Prostate gland (tissue), 2 donors: ENCODE measurements around the gene DDX49.

ENCODE experiments used
- POLR2A ChIP-seq: fragments of 450-650 bp; IDR thresholded peaks from one replicate; pipeline ENCODE4 v1.6.1; 2016; ENCODE audit warnings: antibody characterized with exemption, mild to moderate bottlenecking
- POLR2AphosphoS5 ChIP-seq: sonication (generic); formaldehyde crosslinking; IDR thresholded peaks from one replicate; pipeline ENCODE4 v1.6.1; 2017; ENCODE audit warnings: antibody characterized with exemption
- TF ChIP-seq, protein P1 (sequence below), 4 experiments: fragments of 200-600 bp in 2 of 4; fragments of 450-650 bp in 2 of 4; sonication (generic) in 2 of 4; IDR thresholded peaks; 1 replicate in 3 of 4; 2 replicates in 1 of 4; pipeline ENCODE4 v1.5.1; 2016 to 2019; ENCODE audit warnings: antibody characterized with exemption in 4 of 4, mild to moderate bottlenecking in 2 of 4, moderate library complexity in 2 of 4

DNA sequence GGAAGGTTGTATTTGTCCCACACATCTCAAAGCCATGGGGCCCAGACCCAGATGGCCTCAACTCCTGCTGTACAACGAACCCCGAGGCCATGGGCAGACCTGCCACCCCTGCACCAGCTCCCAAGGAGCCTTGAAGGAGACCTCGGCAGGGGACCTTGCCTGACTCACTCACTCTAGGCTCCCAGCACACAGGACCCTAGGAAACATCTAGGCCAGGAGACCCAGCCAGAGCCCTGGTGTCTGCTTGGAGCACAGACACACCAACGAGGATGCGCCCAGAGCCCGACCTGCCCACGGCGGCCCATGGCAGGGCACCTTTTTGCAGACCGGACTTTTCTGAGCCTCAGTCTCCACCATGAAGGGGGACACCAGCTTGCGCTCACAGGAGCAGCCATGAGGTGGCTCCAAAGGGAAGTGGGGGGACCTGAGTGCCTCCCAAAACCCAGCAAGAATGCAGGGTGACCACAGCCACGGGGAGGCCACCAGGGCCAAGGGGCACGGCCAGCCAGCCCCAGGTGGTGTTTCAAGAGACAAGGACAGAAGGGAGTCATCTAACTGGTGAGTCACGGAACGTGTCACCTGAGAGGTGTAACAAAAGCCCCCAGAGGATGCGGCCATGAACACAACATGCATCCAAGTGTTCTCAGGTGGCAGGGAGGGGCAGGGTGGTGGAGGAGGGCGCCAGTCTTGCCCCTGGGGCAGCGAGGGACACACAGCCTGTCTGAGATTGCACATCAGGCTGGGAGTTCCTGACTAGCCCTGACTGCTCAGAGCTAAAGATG is 18.6 kb upstream of the DDX49 start:
- TF ChIP-seq POLR2A = no peak
- TF ChIP-seq, protein P1, sequence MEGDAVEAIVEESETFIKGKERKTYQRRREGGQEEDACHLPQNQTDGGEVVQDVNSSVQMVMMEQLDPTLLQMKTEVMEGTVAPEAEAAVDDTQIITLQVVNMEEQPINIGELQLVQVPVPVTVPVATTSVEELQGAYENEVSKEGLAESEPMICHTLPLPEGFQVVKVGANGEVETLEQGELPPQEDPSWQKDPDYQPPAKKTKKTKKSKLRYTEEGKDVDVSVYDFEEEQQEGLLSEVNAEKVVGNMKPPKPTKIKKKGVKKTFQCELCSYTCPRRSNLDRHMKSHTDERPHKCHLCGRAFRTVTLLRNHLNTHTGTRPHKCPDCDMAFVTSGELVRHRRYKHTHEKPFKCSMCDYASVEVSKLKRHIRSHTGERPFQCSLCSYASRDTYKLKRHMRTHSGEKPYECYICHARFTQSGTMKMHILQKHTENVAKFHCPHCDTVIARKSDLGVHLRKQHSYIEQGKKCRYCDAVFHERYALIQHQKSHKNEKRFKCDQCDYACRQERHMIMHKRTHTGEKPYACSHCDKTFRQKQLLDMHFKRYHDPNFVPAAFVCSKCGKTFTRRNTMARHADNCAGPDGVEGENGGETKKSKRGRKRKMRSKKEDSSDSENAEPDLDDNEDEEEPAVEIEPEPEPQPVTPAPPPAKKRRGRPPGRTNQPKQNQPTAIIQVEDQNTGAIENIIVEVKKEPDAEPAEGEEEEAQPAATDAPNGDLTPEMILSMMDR (IDR thresholded peaks at IDR 0.05) = no peak
- no peak for TF ChIP-seq POLR2AphosphoS5
